A549 (cell line): ENCODE data around the gene ZNF700. TPM values are rescaled to one million over a fixed set of nuclear protein-coding genes. Genes with fewer than 3 reads are reported as not detected.
"Not testable (repeated sequence)": the region's sequence is repeated elsewhere in the genome, so short reads cannot be mapped to it uniquely, and the experiment has no call there.

ENCODE experiments used
- ATAC-seq, 2 experiments: fragments of 200-7000 bp in 1 of 2; fragments of >200 bp in 1 of 2; cut with Nextera tagmentation in 1 of 2; cut with Tn5 transposase in 1 of 2; 3 replicates each; pipeline versions ENCODE4 v1.8.0 to v1.9.1; 2018 to 2020; ENCODE audit warnings: mild to moderate bottlenecking in 1 of 2, moderate library complexity in 1 of 2
- CTCF ChIA-PET: fragments of 300-600 bp; sonication (Branson Sonifier 250); formaldehyde crosslinking; extraction: SDS; loops from one replicate; lab custom pipeline; 2021; ENCODE audit warnings: antibody characterized with exemption, inconsistent platforms; lab: Yijun Ruan, JAX
- POLR2A ChIA-PET: fragments of 350-600 bp; formaldehyde crosslinking; extraction: SDS; loops from one replicate; lab custom pipeline; 2021; ENCODE audit warnings: antibody characterized with exemption, inconsistent platforms; lab: Yijun Ruan, JAX
- DNase-seq, 2 experiments: peaks; one replicate each; pipeline versions ENCODE4 v3.0.0 to v3.0.0-alpha.2; 2011 to 2016; ENCODE audit warnings: low read depth in 1 of 2, low spot score in 1 of 2
- FAIRE-seq: peaks from 2 replicates; lab custom pipeline; 2011; peaks lifted over from hg19 to GRCh38; lab: Jason Lieb, UNC
- H3K27ac ChIP-seq, 2 experiments: fragments of >200 bp; sonication (Bioruptor Twin); formaldehyde crosslinking; 3 replicates each; pipeline ENCODE4 v1.5.1; 2016 to 2017
- H3K4me1 ChIP-seq: fragments of >200 bp; sonication (Bioruptor Twin); formaldehyde crosslinking; 3 replicates; pipeline ENCODE4 v1.6.1; 2016
- H3K4me2 ChIP-seq: fragments of >200 bp; sonication (Bioruptor Twin); formaldehyde crosslinking; 3 replicates; pipeline ENCODE4 v1.6.1; 2016
- H3K4me3 ChIP-seq: fragments of >200 bp; sonication (Bioruptor Twin); formaldehyde crosslinking; 3 replicates; pipeline ENCODE4 v1.5.1; 2016
- H3K9me3 ChIP-seq: fragments of >200 bp; sonication (Bioruptor Twin); formaldehyde crosslinking; 3 replicates; pipeline ENCODE4 v1.6.1; 2016
- BHLHE40 ChIP-seq: IDR thresholded peaks from 2 replicates; pipeline ENCODE4 v1.6.1; 2012; ENCODE audit warnings: low read depth, low read length, inconsistent platforms
- CBX8 ChIP-seq: fragments of 200-600 bp; sonication (generic); IDR thresholded peaks from 2 replicates; pipeline ENCODE4 v1.6.1; 2016
- CHD2 ChIP-seq: fragments of 150-350 bp; IDR thresholded peaks from 2 replicates; pipeline ENCODE4 v1.6.1; 2014; ENCODE audit warnings: low read length; ENCODE audit not compliant: partially characterized antibody
- CHD4 ChIP-seq: fragments of 200-600 bp; sonication (generic); IDR thresholded peaks from 2 replicates; pipeline ENCODE4 v1.6.1; 2016; ENCODE audit warnings: antibody characterized with exemption, mild to moderate bottlenecking, borderline replicate concordance
- CTCF ChIP-seq: fragments of >200 bp; sonication (Bioruptor Twin); formaldehyde crosslinking; IDR thresholded peaks from 3 replicates; pipeline ENCODE4 v1.5.1; 2016
- HDAC2 ChIP-seq: fragments of 200-600 bp; sonication (generic); IDR thresholded peaks from 2 replicates; pipeline ENCODE4 v1.6.1; 2016
- HEYL ChIP-seq: fragments of 250-450 bp; sonication (Bioruptor Pico); IDR thresholded peaks from 2 replicates; pipeline ENCODE4 v1.8.0; 2021; ENCODE audit warnings: mild to moderate bottlenecking, moderate library complexity
- HOXB13 ChIP-seq: fragments of 250-450 bp; sonication (Bioruptor Pico); IDR thresholded peaks from 2 replicates; pipeline ENCODE4 v1.5.0; 2020; ENCODE audit warnings: low read depth, mild to moderate bottlenecking, moderate library complexity
- JUNB ChIP-seq: fragments of >200 bp; sonication (Bioruptor Twin); formaldehyde crosslinking; IDR thresholded peaks from 2 replicates; pipeline ENCODE4 v1.6.1; 2016
- POLR2AphosphoS2 ChIP-seq: conservative IDR thresholded peaks from 2 replicates; pipeline ENCODE4 v1.6.1; 2012; ENCODE audit warnings: low read length, improper control_type of control experiment, inconsistent platforms
- SMC3 ChIP-seq: fragments of >200 bp; sonication (Bioruptor Twin); formaldehyde crosslinking; IDR thresholded peaks from 3 replicates; pipeline ENCODE4 v1.6.1; 2018; ENCODE audit warnings: inconsistent platforms
- TFCP2L1 ChIP-seq: fragments of 250-450 bp; sonication (Bioruptor Pico); IDR thresholded peaks from 2 replicates; pipeline ENCODE4 v1.5.0; 2021; ENCODE audit warnings: mild to moderate bottlenecking
- ZSCAN20 ChIP-seq: fragments of 250-450 bp; sonication (Bioruptor Pico); IDR thresholded peaks from 2 replicates; pipeline ENCODE4 v1.8.0; 2022; ENCODE audit warnings: mild to moderate bottlenecking, moderate library complexity
- WGBS: methylation state at CpG from one replicate; pipeline ENCODE4 v1.1.6; 2017; ENCODE audit errors: missing lambda C conversion rate; 5-methylcytosine and 5-hydroxymethylcytosine counted together
- polyA plus RNA-seq, 4 experiments: library from polyadenylated mRNA; depleted of rRNA in 3 of 4; stranded (reverse); fragments of >200 nt; fragmentation: RNase III in 1 of 4; extraction: RNeasy Plus Mini Kit Qiagen cat#74134 plus additional on column Dnase treatment in 1 of 4; gene quantifications; 2 replicates in 3 of 4; 3 replicates in 1 of 4; pipeline ENCODE4 v1.2.3, GENCODE V29; 2011 to 2017
- TF ChIP-seq, protein P1 (sequence below): fragments of >200 bp; sonication (Bioruptor Twin); formaldehyde crosslinking; IDR thresholded peaks from 2 replicates; pipeline ENCODE4 v1.6.1; 2016

Gene ZNF700
- polyA plus RNA-seq, 2 of the 4 experiments (the other 2 are of a cell fraction), result 0.30 to 0.43 TPM

- ChIA-PET POLR2A (no interaction called here), CTCF (no interaction called here)
- no peak for ATAC-seq
- H3K27ac ChIP-seq, result no peak overlapping the region
- H3K4me3 ChIP-seq, result no peak overlapping the region
- DNase-seq, result no peak
- 18% methylated on average over 2 of the region's 2 CpGs for WGBS
- H3K4me1 ChIP-seq, result no peaks in the 10 kb centered on the region
- FAIRE-seq, result no peak
- H3K9me3 ChIP-seq, result peaks cover 3% of the 10 kb centered on the region; the same call in 1 of the 3 replicates
- no peak overlapping the region for H3K4me2 ChIP-seq
- TF ChIP-seq TFCP2L1 (CRISPR knock-in tag) (no peak), ZSCAN20 (CRISPR knock-in tag) (no peak), CHD2 (no peak)
Observed at GRCh38 chr19:11882606-11883005, 42.3 kb upstream of the ZNF700 start.

- no peak overlapping the region for H3K4me2 ChIP-seq
- ATAC-seq, result no peak
- TF ChIP-seq, protein P1, sequence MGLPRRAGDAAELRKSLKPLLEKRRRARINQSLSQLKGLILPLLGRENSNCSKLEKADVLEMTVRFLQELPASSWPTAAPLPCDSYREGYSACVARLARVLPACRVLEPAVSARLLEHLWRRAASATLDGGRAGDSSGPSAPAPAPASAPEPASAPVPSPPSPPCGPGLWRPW, result no peak
- TF ChIP-seq CHD4, result no peak
- no peak for TF ChIP-seq CBX8
- no peak for TF ChIP-seq BHLHE40
- TF ChIP-seq SMC3, result no peak
- no peak for TF ChIP-seq POLR2AphosphoS2
- TF ChIP-seq CTCF, result no peak
- no peak for TF ChIP-seq JUNB
- TF ChIP-seq TFCP2L1 (CRISPR knock-in tag), result no peak
- TF ChIP-seq HOXB13 (CRISPR knock-in tag), result no peak
- TF ChIP-seq, all 56 proteins: peak for 0
- FAIRE-seq (no peak), DNase-seq (no peak)
- Histone ChIP-seq H3K9me3 (0 out of 3 replicates have a peak, but pooled peaks cover 2% of the 10 kb centered on the region), H3K4me3 (no peak overlapping the region), H3K27ac (no peak overlapping the region), H3K4me1 (no peaks in the 10 kb centered on the region)
- ChIA-PET POLR2A (no interaction called here), CTCF (interaction anchor here (0.6 kb wide), 1 partner anchor 1498 kb away, joined by 4 read pairs; no protein-coding TSS in a partner anchor)
- WGBS, result 54% methylated on average over 6 of the region's 7 CpGs
Observed at GRCh38 chr19:11887234-11887610, 37.7 kb upstream of the ZNF700 start.

GRCh38 chr19:11887611-11888531, 37.0 kb upstream of the ZNF700 start, which contains the start of gene ZNF69:
Gene ZNF69, plus strand, starts transcription at chr19:11887782. Its CDS starts 142 bp downstream, at chr19:11887924.
- 36% methylated on average over 16 of the region's 56 CpGs for WGBS
- H3K27ac ChIP-seq, result no peak within 1 kb of the TSS
- FAIRE-seq, result no peak
- H3K4me3 ChIP-seq, result no peak within 1 kb of the TSS
- ATAC-seq, result no peak
- no peak for DNase-seq
- H3K4me1 ChIP-seq, result no peaks in the 10 kb centered on the region
- H3K4me2 ChIP-seq, result no peak within 1 kb of the TSS
- TF ChIP-seq HEYL (no peak), CTCF (no peak), HDAC2 (no peak)
- ChIA-PET POLR2A (no interaction called here), CTCF (interaction anchor here (0.6 kb wide), 1 partner anchor 1498 kb away, joined by 4 read pairs; no protein-coding TSS in a partner anchor)
- no peaks in the 10 kb centered on the region for H3K9me3 ChIP-seq

- H3K4me1 ChIP-seq, H3K4me2 ChIP-seq, H3K4me3 ChIP-seq, FAIRE-seq, POLR2A ChIA-PET, H3K9me3 ChIP-seq, CTCF ChIA-PET, DNase-seq, H3K27ac ChIP-seq, ATAC-seq: not testable (repeated sequence)
- 14% methylated on average over 6 of the region's 6 CpGs for WGBS
Observed at GRCh38 chr19:11889901-11890300, 35.0 kb upstream of the ZNF700 start.
